Prostate gland (tissue), 2 donors: Measurements from ENCODE around the gene DMD.

ENCODE experiments used
- CTCF ChIP-seq, 4 experiments: fragments of 200-600 bp in 2 of 4; fragments of 450-650 bp in 2 of 4; sonication (generic) in 2 of 4; IDR thresholded peaks; 1 replicate in 3 of 4; 2 replicates in 1 of 4; pipeline ENCODE4 v1.5.1; 2016 to 2019; ENCODE audit warnings: antibody characterized with exemption in 4 of 4, mild to moderate bottlenecking in 2 of 4, moderate library complexity in 2 of 4
- POLR2A ChIP-seq: fragments of 450-650 bp; IDR thresholded peaks from one replicate; pipeline ENCODE4 v1.6.1; 2016; ENCODE audit warnings: antibody characterized with exemption, mild to moderate bottlenecking
- POLR2AphosphoS5 ChIP-seq: sonication (generic); formaldehyde crosslinking; IDR thresholded peaks from one replicate; pipeline ENCODE4 v1.6.1; 2017; ENCODE audit warnings: antibody characterized with exemption

- no peak for TF ChIP-seq CTCF (IDR thresholded peaks at IDR 0.05)
- TF ChIP-seq POLR2A, result no peak
- TF ChIP-seq POLR2AphosphoS5, result no peak
These were observed 12.6 kb downstream of the DMD start for GRCh38 chrX:33198561-33199279.
